BE2C (cell line): Measurements from ENCODE around the gene HTRA2.
A peak's percentile ranks its signal among the peaks of the same experiment; 100 is the strongest.

Experiments used
- DNase-seq: peaks from one replicate; pipeline ENCODE4 v3.0.0-alpha.2; 2020
- H3K27me3 ChIP-seq: fragments of 250-450 bp; sonication (Bioruptor Pico); 2 replicates; pipeline ENCODE4 v1.5.1; 2020; ENCODE audit warnings: mild to moderate bottlenecking
- H3K36me3 ChIP-seq: fragments of 250-450 bp; sonication (Bioruptor Pico); 2 replicates; pipeline ENCODE4 v1.5.1; 2020; ENCODE audit warnings: mild to moderate bottlenecking
- H3K4me1 ChIP-seq: fragments of 250-450 bp; sonication (Bioruptor Pico); 2 replicates; pipeline ENCODE4 v1.5.1; 2020
- H3K4me3 ChIP-seq: 2 replicates; pipeline ENCODE4 v1.5.1; 2011; ENCODE audit warnings: low read depth, low read length
- H3K9me3 ChIP-seq: fragments of 250-450 bp; sonication (Bioruptor Pico); 2 replicates; pipeline ENCODE4 v1.5.1; 2020
- TF ChIP-seq, protein P1 (sequence below): IDR thresholded peaks from 2 replicates; pipeline ENCODE4 v1.5.1; 2012; ENCODE audit warnings: mild to moderate bottlenecking, low read depth, low read length

Gene HTRA2

DNA sequence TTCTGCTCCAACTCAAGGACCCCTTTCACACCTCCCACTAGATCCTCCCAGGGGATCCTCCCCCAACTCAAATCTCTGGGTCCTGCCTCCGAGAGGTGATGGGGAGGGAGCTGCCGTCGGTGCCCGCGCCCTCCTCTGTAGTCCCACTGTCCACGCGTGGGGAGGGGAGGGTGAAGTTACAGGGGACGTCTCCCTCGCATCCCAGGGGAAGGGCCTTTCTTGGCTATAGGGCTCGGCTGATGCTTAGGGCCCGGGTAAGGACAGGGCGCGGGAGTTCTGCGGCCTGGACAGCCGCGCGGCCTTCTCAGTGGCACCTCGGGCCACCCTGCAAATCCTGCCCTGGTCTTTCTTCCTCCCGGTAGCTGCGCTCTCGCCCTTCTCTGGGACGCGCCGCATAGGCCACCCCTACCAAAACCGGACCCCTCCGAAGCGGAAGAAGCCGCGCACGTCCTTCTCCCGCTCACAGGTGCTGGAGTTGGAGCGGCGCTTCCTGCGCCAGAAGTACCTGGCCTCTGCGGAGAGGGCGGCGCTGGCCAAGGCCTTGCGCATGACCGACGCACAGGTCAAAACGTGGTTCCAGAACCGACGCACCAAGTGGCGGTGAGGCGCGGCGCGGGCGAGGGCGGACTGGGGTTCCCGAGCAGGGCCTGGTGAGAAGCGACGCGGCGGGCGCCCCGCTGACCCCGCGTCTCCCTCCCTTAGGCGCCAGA lies 14.3 kb upstream of the HTRA2 start:
- Histone ChIP-seq H3K36me3 (peaks cover 54% of the 10 kb centered on the region), H3K9me3 (no peaks in the 10 kb centered on the region; the same call in 1 of the 2 replicates), H3K4me1 (peaks cover 4% of the 10 kb centered on the region), H3K27me3 (no peaks in the 10 kb centered on the region), H3K4me3 (peak overlapping the region; percentile 74)
- TF ChIP-seq, protein P1, sequence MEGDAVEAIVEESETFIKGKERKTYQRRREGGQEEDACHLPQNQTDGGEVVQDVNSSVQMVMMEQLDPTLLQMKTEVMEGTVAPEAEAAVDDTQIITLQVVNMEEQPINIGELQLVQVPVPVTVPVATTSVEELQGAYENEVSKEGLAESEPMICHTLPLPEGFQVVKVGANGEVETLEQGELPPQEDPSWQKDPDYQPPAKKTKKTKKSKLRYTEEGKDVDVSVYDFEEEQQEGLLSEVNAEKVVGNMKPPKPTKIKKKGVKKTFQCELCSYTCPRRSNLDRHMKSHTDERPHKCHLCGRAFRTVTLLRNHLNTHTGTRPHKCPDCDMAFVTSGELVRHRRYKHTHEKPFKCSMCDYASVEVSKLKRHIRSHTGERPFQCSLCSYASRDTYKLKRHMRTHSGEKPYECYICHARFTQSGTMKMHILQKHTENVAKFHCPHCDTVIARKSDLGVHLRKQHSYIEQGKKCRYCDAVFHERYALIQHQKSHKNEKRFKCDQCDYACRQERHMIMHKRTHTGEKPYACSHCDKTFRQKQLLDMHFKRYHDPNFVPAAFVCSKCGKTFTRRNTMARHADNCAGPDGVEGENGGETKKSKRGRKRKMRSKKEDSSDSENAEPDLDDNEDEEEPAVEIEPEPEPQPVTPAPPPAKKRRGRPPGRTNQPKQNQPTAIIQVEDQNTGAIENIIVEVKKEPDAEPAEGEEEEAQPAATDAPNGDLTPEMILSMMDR: no peak
- no peak for DNase-seq

DNA sequence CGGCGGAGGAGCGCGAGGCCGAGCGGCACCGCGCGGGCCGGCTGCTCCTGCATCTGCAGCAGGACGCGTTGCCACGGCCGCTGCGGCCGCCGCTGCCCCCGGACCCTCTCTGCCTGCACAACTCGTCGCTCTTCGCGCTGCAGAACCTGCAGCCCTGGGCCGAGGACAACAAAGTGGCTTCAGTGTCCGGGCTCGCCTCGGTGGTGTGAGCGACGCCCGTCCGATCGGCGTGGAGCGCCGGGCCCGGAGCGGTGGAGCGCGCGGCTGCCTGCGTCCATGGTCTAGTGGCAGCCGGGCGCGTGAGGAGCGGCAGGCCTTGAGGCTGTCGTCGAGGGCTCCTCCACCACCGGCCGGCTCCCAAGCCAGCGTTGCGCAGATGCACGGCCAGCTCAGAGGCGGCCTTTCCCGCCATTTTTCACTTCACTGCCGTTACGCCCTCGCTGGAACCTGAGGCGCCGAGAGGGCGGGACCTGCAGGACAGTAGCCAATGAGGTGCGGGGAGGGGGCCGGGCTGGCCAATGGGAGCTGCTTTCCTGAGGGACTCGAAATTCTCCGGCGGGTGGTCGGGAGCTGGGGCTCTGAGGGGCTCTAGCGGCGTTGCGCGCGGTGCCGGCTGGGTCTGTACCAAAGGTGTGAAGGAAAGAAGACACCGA lies 13.6 kb upstream of the HTRA2 start:
- TF ChIP-seq, protein P1: no peak
- H3K9me3 ChIP-seq: no peaks in the 10 kb centered on the region; the same call in 1 of the 2 replicates
- H3K4me1 ChIP-seq: peaks cover 4% of the 10 kb centered on the region
- no peak for DNase-seq
- peaks cover 54% of the 10 kb centered on the region for H3K36me3 ChIP-seq
- H3K4me3 ChIP-seq: no peak overlapping the region
- no peaks in the 10 kb centered on the region for H3K27me3 ChIP-seq

DNA sequence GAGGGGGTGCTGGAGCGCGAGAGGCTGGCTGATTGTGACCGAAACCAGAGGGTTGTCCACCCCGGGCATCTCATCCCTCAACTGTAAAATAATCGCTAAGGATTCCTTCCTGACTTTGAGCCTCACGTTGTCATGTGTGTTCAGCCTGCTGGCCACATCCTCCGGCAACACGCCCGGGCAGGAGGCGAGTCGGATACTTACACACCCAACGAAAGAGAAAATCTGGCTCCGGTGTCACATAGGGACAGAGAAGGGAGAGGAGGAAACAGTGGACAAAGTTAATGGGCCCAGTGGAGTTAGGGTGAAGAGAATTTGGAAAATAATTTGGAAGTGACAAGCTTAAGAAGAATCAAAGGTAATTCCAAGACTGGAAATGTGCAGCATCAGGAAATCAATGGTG lies 13.1 kb upstream of the HTRA2 start:
- Histone ChIP-seq H3K9me3 (no peaks in the 10 kb centered on the region; the same call in 1 of the 2 replicates), H3K4me1 (peaks cover 4% of the 10 kb centered on the region), H3K36me3 (peaks cover 54% of the 10 kb centered on the region), H3K4me3 (no peak overlapping the region; the same call in 1 of the 2 replicates), H3K27me3 (no peaks in the 10 kb centered on the region)
- no peak for DNase-seq
- TF ChIP-seq, protein P1: no peak

DNA sequence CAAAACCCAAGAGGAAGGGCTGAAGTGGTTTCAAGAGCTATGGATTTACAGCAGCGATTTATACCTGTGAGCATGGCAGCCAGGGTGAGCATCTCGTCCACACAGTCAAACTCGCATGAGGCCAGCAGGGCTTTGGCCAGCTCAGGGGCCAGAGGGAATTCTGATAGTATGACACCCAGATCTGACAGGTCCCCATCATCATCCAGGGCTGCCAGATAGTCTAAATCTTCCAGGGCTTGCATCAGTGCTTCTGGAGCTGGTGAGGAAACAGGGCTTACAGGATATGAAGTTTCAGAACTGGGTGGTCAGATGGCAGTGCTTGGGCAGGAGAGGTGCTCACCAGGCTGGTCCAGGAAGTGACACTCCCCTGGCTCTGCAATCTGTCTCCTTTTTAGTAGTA lies 7.2 kb upstream of the HTRA2 start:
- Histone ChIP-seq H3K4me3 (no peak overlapping the region), H3K4me1 (no peaks in the 10 kb centered on the region; the same call in 1 of the 2 replicates), H3K27me3 (no peaks in the 10 kb centered on the region), H3K9me3 (no peaks in the 10 kb centered on the region), H3K36me3 (peaks cover 46% of the 10 kb centered on the region)
- TF ChIP-seq, protein P1: no peak
- DNase-seq: no peak

DNA sequence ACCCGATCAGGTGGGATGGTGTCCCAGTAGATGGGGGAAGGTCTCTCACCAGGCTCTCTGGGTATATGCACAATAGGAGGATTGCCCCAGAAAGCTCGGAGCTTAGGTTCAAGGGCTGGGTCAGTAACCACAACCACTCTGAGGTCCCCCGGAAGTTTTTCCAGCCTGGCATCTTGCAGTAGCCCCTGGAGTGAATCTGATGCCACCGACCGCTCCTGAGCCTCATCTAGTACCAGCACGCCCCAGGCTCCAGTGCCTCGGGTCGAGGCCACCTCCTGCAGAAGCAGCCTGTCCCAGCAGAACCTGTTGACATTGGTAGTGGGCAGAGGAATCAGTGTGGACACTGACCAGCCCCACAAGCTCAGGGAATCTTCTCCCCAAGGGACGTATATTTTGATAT lies 5.7 kb upstream of the HTRA2 start:
- H3K9me3 ChIP-seq: no peaks in the 10 kb centered on the region
- peaks cover 36% of the 10 kb centered on the region for H3K36me3 ChIP-seq
- no peaks in the 10 kb centered on the region for H3K4me1 ChIP-seq
- no peaks in the 10 kb centered on the region for H3K27me3 ChIP-seq
- TF ChIP-seq, protein P1: no peak
- no peak for DNase-seq
- no peak overlapping the region for H3K4me3 ChIP-seq

DNA sequence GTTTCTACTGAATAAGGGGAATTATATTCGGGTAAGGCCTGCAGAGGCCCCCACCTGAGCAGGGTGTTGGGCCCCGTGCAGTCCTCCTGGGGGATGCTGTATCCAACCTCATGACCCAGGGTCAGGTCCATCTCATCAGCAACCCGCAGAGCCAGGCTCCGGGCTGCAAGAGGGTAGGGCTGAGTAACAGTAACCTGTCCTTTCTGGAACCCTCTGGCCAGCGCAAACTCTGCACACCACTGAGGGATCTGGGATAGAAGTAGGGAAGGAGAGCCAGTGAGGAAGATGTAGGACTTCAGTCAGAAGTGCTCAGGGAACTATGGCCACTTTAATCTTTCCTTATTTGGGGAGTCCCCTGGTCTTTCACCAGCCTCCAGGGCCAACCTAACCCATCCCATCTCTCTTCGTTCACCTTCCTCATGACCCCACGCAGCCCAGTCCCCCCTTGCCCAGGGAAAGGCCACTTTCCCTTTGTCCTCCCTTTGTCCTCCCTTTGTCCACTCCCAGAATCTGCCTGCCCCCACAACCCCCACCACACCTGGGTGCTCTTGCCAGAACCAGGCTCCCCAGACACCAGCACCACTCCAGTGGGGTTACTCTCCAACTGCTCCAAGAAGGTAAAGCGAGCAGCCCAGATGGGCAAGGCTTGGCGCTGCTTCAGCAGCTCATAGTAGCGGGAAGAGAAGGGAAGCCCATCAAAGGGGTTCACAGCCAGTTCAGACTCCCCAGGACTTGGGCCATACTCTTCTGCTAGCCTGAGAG lies 4.6 kb upstream of the HTRA2 start:
- TF ChIP-seq, protein P1: no peak
- peaks cover 26% of the 10 kb centered on the region for H3K36me3 ChIP-seq
- no peaks in the 10 kb centered on the region for H3K9me3 ChIP-seq
- DNase-seq: no peak
- no peaks in the 10 kb centered on the region for H3K27me3 ChIP-seq
- H3K4me3 ChIP-seq: no peak overlapping the region
- H3K4me1 ChIP-seq: no peaks in the 10 kb centered on the region
